H9 (cell line): ENCODE measurements around the gene P2RX5. TPM values are rescaled to one million over a fixed set of nuclear protein-coding genes. Genes with fewer than 3 reads are reported as not detected.
"Not testable (repeated sequence)": the region's sequence is repeated elsewhere in the genome, so short reads cannot be mapped to it uniquely, and the experiment has no call there.

Experiments
- DNase-seq: peaks from one replicate; pipeline ENCODE4 v3.0.0-alpha.2; 2017
- H2AFZ ChIP-seq: one replicate; pipeline ENCODE4 v1.6.1; 2013; ENCODE audit warnings: mild to moderate bottlenecking, low read length, control low read depth, moderate library complexity
- H2AK5ac ChIP-seq: 2 replicates; pipeline ENCODE4 v1.6.1; 2013; ENCODE audit warnings: low read length, control low read depth, mixed read lengths; ENCODE audit not compliant: insufficient read length
- H2BK120ac ChIP-seq: one replicate; pipeline ENCODE4 v1.6.1; 2013; ENCODE audit warnings: low read depth, mild to moderate bottlenecking, low read length, control low read depth, inconsistent platforms; ENCODE audit not compliant: poor library complexity, severe bottlenecking
- H2BK12ac ChIP-seq: 2 replicates; pipeline ENCODE4 v1.6.1; 2013; ENCODE audit warnings: low read length, control low read depth, mixed read lengths, low read depth; ENCODE audit not compliant: insufficient read length
- H2BK15ac ChIP-seq: 2 replicates; pipeline ENCODE4 v1.6.1; 2013; ENCODE audit warnings: low read depth, low read length, control low read depth
- H2BK20ac ChIP-seq: one replicate; pipeline ENCODE4 v1.6.1; 2013; ENCODE audit warnings: low read depth, mild to moderate bottlenecking, low read length, control low read depth, inconsistent platforms; ENCODE audit not compliant: poor library complexity, severe bottlenecking
- H2BK5ac ChIP-seq: 2 replicates; pipeline ENCODE4 v1.6.1; 2013; ENCODE audit warnings: low read length, control low read depth, mixed read lengths; ENCODE audit not compliant: insufficient read length
- H3K14ac ChIP-seq: 2 replicates; pipeline ENCODE4 v1.6.1; 2013; ENCODE audit warnings: low read length, control low read depth; ENCODE audit not compliant: insufficient read depth
- H3K18ac ChIP-seq: 2 replicates; pipeline ENCODE4 v1.6.1; 2013; ENCODE audit warnings: low read depth, mild to moderate bottlenecking, mixed read lengths, low read length, control low read depth; ENCODE audit not compliant: insufficient read length
- H3K23ac ChIP-seq: 2 replicates; pipeline ENCODE4 v1.6.1; 2013; ENCODE audit warnings: low read length, control low read depth, mixed read lengths, low read depth; ENCODE audit not compliant: insufficient read length
- H3K23me2 ChIP-seq: 2 replicates; pipeline ENCODE4 v1.6.1; 2013; ENCODE audit warnings: low read depth, mild to moderate bottlenecking, mixed read lengths, low read length, control low read depth; ENCODE audit not compliant: insufficient read length, poor library complexity, severe bottlenecking
- H3K27ac ChIP-seq: 2 replicates; pipeline ENCODE4 v1.5.1; 2013; ENCODE audit warnings: low read length, control low read depth, mixed read lengths, low read depth; ENCODE audit not compliant: insufficient read length
- H3K27me3 ChIP-seq: 2 replicates; pipeline ENCODE4 v1.6.1; 2013; ENCODE audit warnings: low read length, control low read depth, inconsistent platforms; ENCODE audit not compliant: insufficient read depth
- H3K4ac ChIP-seq: 2 replicates; pipeline ENCODE4 v1.6.1; 2013; ENCODE audit warnings: low read depth, mild to moderate bottlenecking, control low read depth, inconsistent platforms, low read length, moderate library complexity
- H3K4me1 ChIP-seq: 2 replicates; pipeline ENCODE4 v1.6.1; 2013; ENCODE audit warnings: low read length, control low read depth, inconsistent platforms; ENCODE audit not compliant: insufficient read depth
- H3K4me2 ChIP-seq: 2 replicates; pipeline ENCODE4 v1.6.1; 2013; ENCODE audit warnings: low read length, control low read depth, mixed read lengths; ENCODE audit not compliant: insufficient read length, insufficient read depth
- H3K56ac ChIP-seq: 2 replicates; pipeline ENCODE4 v1.6.1; 2013; ENCODE audit warnings: low read depth, mild to moderate bottlenecking, mixed read lengths, low read length, control low read depth; ENCODE audit not compliant: insufficient read length
- H3K79me1 ChIP-seq: 2 replicates; pipeline ENCODE4 v1.6.1; 2013; ENCODE audit warnings: low read depth, mild to moderate bottlenecking, moderate library complexity, low read length, control low read depth, inconsistent platforms; ENCODE audit not compliant: insufficient read depth, poor library complexity, severe bottlenecking
- H3K79me2 ChIP-seq: 2 replicates; pipeline ENCODE4 v1.6.1; 2013; ENCODE audit warnings: low read length, control low read depth, inconsistent platforms; ENCODE audit not compliant: insufficient read depth
- H3K9ac ChIP-seq: 2 replicates; pipeline ENCODE4 v1.6.1; 2013; ENCODE audit warnings: low read length, control low read depth, mixed read lengths; ENCODE audit not compliant: insufficient read length; ENCODE audit errors: extremely low read depth
- H3K9me3 ChIP-seq: one replicate; pipeline ENCODE4 v1.6.1; 2013; ENCODE audit warnings: low read depth, low read length, inconsistent platforms; ENCODE audit not compliant: control insufficient read depth
- H3T11ph ChIP-seq: one replicate; pipeline ENCODE4 v1.6.1; 2013; ENCODE audit warnings: mild to moderate bottlenecking, low read length, control low read depth, inconsistent platforms
- H4K20me1 ChIP-seq: one replicate; pipeline ENCODE4 v1.6.1; 2013; ENCODE audit not compliant: control insufficient read depth, insufficient read length, insufficient read depth
- H4K5ac ChIP-seq: 2 replicates; pipeline ENCODE4 v1.6.1; 2013; ENCODE audit warnings: low read depth, mild to moderate bottlenecking, mixed read lengths, low read length, control low read depth; ENCODE audit not compliant: insufficient read length
- H4K8ac ChIP-seq: replicated peaks from 2 replicates; pipeline ENCODE4 v1.6.1; 2013; ENCODE audit warnings: low read length, control low read depth, mixed read lengths, low read depth; ENCODE audit not compliant: insufficient read length
- H4K91ac ChIP-seq: 2 replicates; pipeline ENCODE4 v1.6.1; 2013; ENCODE audit warnings: low read depth, mild to moderate bottlenecking, moderate library complexity, mixed read lengths, low read length, control low read depth; ENCODE audit not compliant: insufficient read length
- H3K27ac Mint-ChIP-seq, 3 experiments: 2 replicates in 2 of 3; 3 replicates in 1 of 3; pipeline ENCODE4 v1.8.0; 2020 to 2021; ENCODE audit warnings: mixed read lengths in 3 of 3, mild to moderate bottlenecking in 1 of 3, moderate library complexity in 1 of 3
- H3K27me3 Mint-ChIP-seq: 2 replicates; pipeline ENCODE4 v1.8.0; 2021; ENCODE audit warnings: low read depth, mild to moderate bottlenecking, moderate library complexity, mixed read lengths
- H3K36me3 Mint-ChIP-seq, 3 experiments: 2 replicates in 2 of 3; 3 replicates in 1 of 3; pipeline ENCODE4 v1.8.0; 2020 to 2021; ENCODE audit warnings: low read depth in 3 of 3, mixed read lengths in 3 of 3; ENCODE audit not compliant: insufficient read depth in 1 of 3
- H3K4me1 Mint-ChIP-seq, 2 experiments: 2 replicates each; pipeline ENCODE4 v1.8.0; 2020; ENCODE audit warnings: mixed read lengths in 2 of 2
- H3K4me3 Mint-ChIP-seq, 2 experiments: 2 replicates in 1 of 2; 3 replicates in 1 of 2; pipeline ENCODE4 v1.8.0; 2020 to 2021; ENCODE audit warnings: mild to moderate bottlenecking in 2 of 2, mixed read lengths in 2 of 2, moderate library complexity in 1 of 2
- H3K9me3 Mint-ChIP-seq, 2 experiments: 2 replicates in 1 of 2; 3 replicates in 1 of 2; pipeline ENCODE4 v1.8.0; 2020; ENCODE audit warnings: mild to moderate bottlenecking in 2 of 2, mixed read lengths in 2 of 2, moderate library complexity in 1 of 2
- CTCF ChIP-seq: fragments of 200-600 bp; sonication (generic); conservative IDR thresholded peaks from 3 replicates; pipeline ENCODE4 v1.8.0; 2021; ENCODE audit warnings: antibody characterized with exemption, mild to moderate bottlenecking
- WGBS: extraction: QIAGEN DNeasy Blood & Tissue Kit; methylation state at CpG from one replicate; pipeline ENCODE4 v1.1.7; 2013; ENCODE audit warnings: missing lambda C conversion rate, low lambda C conversion rate, mixed read lengths; ENCODE audit not compliant: insufficient read length; ENCODE audit errors: extremely low coverage; 5-methylcytosine and 5-hydroxymethylcytosine counted together
- total RNA-seq: library from RNA; stranded (reverse); gene quantifications from 2 replicates; pipeline ENCODE4 v1.2.1, GENCODE V29; 2021

The P2RX5 gene
- total RNA-seq, 1 experiment from 2014 or later, result 4.7 TPM

DNA sequence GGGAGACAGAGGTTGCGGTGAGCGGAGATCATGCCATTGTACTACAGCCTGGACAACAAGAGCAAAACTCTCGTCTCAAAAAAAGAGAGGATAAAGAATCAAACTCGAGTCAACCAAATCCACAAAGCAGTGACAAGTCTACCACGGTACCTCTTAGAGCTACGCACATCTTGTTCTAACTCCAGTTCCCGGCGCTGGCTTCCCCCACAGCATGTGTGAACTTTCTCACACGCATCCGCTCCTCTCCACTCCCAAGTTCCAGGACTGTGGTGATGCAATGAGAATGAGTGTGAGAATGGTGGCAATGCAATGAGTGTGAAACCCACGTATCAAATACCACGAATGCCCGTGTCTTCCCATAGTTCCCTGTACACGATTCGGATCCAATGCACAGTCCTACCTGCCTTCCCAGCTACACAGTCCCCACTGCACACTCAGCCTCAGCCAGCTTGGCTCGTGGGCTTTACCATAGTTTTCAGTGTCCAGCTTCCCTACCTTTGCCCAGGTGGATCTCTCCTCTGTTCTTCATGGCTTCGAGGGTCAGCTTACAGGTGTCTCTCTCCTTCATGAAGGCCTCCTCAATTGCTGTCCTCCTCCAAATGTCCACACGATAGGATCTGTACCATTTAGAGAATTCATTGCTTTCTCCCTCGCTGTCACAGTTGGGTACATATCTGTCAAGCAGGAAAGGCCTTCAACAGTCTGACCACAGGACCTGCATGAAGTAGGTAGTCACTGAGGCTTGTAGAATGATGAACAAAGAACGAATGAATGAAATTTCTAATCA is 9.2 kb upstream of the P2RX5 start:
- peaks cover 3% of the 10 kb centered on the region; the same call in 1 of the 2 replicates for H3K27me3 Mint-ChIP-seq
- no peak for TF ChIP-seq CTCF
- H2BK12ac ChIP-seq, result no peak overlapping the region
- no peak overlapping the region for H3K56ac ChIP-seq
- no peak overlapping the region for H2BK120ac ChIP-seq
- H3K4me3 Mint-ChIP-seq, result no peak overlapping the region
- H3K36me3 Mint-ChIP-seq, result peaks cover 2 to 9% (median 4%) of the 10 kb centered on the region in 3 experiments; a peak in 4 of 7 replicates
- H3K4me2 ChIP-seq, result no peak overlapping the region
- 0 out of 7 replicates have a peak overlapping the region, but pooled peaks of 1 of the 3 experiments have one; percentile 10 for H3K27ac Mint-ChIP-seq
- H2AK5ac ChIP-seq, result no peak overlapping the region
- H3K79me2 ChIP-seq, result no peaks in the 10 kb centered on the region
- H4K5ac ChIP-seq, result no peak overlapping the region
- no peak overlapping the region for H3K4ac ChIP-seq
- H3K14ac ChIP-seq, result no peak overlapping the region
- peaks cover 3 to 11% of the 10 kb centered on the region in 2 experiments; a peak in 2 of 4 replicates for H3K4me1 Mint-ChIP-seq
- no peak overlapping the region for H3K27ac ChIP-seq
- no peak overlapping the region for H3K9ac ChIP-seq
- no peak overlapping the region for H2BK5ac ChIP-seq
- no peaks in the 10 kb centered on the region for H3K4me1 ChIP-seq
- H2BK20ac ChIP-seq, result no peak overlapping the region
- H2BK15ac ChIP-seq, result no peak overlapping the region
- no peak overlapping the region for H3K23ac ChIP-seq
- no peak overlapping the region for H4K91ac ChIP-seq
- no peaks in the 10 kb centered on the region for H3K27me3 ChIP-seq
- H4K20me1 ChIP-seq, result no peaks in the 10 kb centered on the region
- no CpG with 5 or more reads among the region's 20 CpGs for WGBS
- peaks cover 0 to 3% of the 10 kb centered on the region in 2 experiments; a peak in 2 of 5 replicates for H3K9me3 Mint-ChIP-seq
- no peaks in the 10 kb centered on the region for H3K23me2 ChIP-seq
- H3T11ph ChIP-seq, result no peak overlapping the region
- DNase-seq, result no peak
- no peak overlapping the region for H3K18ac ChIP-seq
- H4K8ac ChIP-seq, result no peak overlapping the region
- no peaks in the 10 kb centered on the region for H3K79me1 ChIP-seq
- no peaks in the 10 kb centered on the region for H3K9me3 ChIP-seq
- no peak overlapping the region for H2AFZ ChIP-seq

DNA sequence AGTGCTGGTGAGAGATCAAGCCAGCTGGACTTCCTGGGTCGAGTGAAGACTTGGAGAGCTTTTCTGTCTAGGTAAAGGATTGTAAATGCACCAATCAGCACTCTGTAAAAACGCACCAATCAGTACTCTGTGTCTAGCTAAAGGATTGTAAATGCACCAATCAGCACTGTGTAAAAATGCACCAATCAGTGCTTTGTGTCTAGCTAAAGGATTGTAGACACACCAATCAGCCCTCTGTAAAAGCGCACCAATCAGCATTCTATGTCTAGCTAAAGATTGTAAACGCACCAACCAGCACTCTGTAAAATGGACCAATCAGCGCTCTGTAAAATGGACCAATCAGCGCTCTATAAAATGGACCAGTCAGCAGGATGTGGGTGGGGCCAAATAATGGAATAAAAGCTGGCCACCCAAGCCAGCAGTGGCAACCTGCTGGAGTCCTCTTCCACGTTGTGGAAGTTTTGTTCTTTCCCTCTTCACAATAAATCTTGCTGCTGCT is 6.1 kb upstream of the P2RX5 start:
- H3K79me1 ChIP-seq, H3K23ac ChIP-seq, H3K14ac ChIP-seq, H2BK12ac ChIP-seq, H3K4ac ChIP-seq, H3K27ac Mint-ChIP-seq, H4K5ac ChIP-seq, H3K36me3 Mint-ChIP-seq, DNase-seq, H2BK20ac ChIP-seq, H2AFZ ChIP-seq, H2BK120ac ChIP-seq, H3K56ac ChIP-seq, H3K4me3 Mint-ChIP-seq, H3K18ac ChIP-seq, H3K27ac ChIP-seq, H3K4me2 ChIP-seq, H2BK5ac ChIP-seq, H3K79me2 ChIP-seq, H3K23me2 ChIP-seq, H3T11ph ChIP-seq, H3K9me3 Mint-ChIP-seq, H4K20me1 ChIP-seq, H4K91ac ChIP-seq, H2BK15ac ChIP-seq, H3K4me1 ChIP-seq, H4K8ac ChIP-seq, H3K9ac ChIP-seq, H3K27me3 ChIP-seq, H2AK5ac ChIP-seq, H3K9me3 ChIP-seq, H3K4me1 Mint-ChIP-seq: not testable (repeated sequence)
- whole genome bisulfite sequencing, result no CpG with 5 or more reads among the region's 7 CpGs
- peaks cover 17% of the 10 kb centered on the region for H3K27me3 Mint-ChIP-seq
